H1 (cell line): ENCODE data around the gene CIC. TPM values are rescaled to one million over a fixed set of nuclear protein-coding genes. Genes with fewer than 3 reads are reported as not detected.

ENCODE experiments used
- CEBPB ChIP-seq: IDR thresholded peaks from 2 replicates; pipeline ENCODE4 v1.6.1; 2012; ENCODE audit warnings: low read depth, low read length
- E2F6 ChIP-seq: IDR thresholded peaks from 2 replicates; pipeline ENCODE4 v1.6.1; 2012; ENCODE audit warnings: inconsistent platforms
- GTF2F1 ChIP-seq: IDR thresholded peaks from 2 replicates; pipeline ENCODE4 v1.6.1; 2012; ENCODE audit warnings: low read depth, low read length, improper control_type of control experiment, borderline replicate concordance
- HDAC2 ChIP-seq, 2 experiments: fragments of 300-600 bp in 1 of 2; sonication (generic) in 1 of 2; IDR thresholded peaks; 2 replicates each; pipeline ENCODE4 v1.6.1; 2011 to 2012; ENCODE audit warnings: low read depth in 2 of 2, low read length in 2 of 2, mild to moderate bottlenecking in 2 of 2, moderate library complexity in 2 of 2, borderline replicate concordance in 1 of 2, inconsistent platforms in 1 of 2
- NRF1 ChIP-seq: IDR thresholded peaks from 2 replicates; pipeline ENCODE4 v1.6.1; 2011; ENCODE audit warnings: mild to moderate bottlenecking, low read depth, low read length, improper control_type of control experiment
- SAP30 ChIP-seq: fragments of 300-600 bp; sonication (generic); IDR thresholded peaks from 2 replicates; pipeline ENCODE4 v1.7.1; 2012; ENCODE audit warnings: low read length, moderate library complexity, mild to moderate bottlenecking, inconsistent platforms; ENCODE audit not compliant: insufficient read depth, insufficient replicate concordance
- SP1 ChIP-seq: IDR thresholded peaks from 2 replicates; pipeline ENCODE4 v1.6.1; 2011; ENCODE audit warnings: low read depth, low read length
- YY1 ChIP-seq: IDR thresholded peaks from 2 replicates; pipeline ENCODE4 v1.6.1; 2011; ENCODE audit warnings: low read depth, mild to moderate bottlenecking, low read length
- polyA plus RNA-seq, 7 experiments: library from polyadenylated mRNA; depleted of rRNA in 3 of 7; stranded (reverse) in 5 of 7; unstranded in 2 of 7; fragments of >200 nt in 5 of 7; fragments of 200-250 nt in 2 of 7; gene quantifications; 1 replicate in 5 of 7; 2 replicates in 1 of 7; 4 replicates in 1 of 7; pipeline versions ENCODE4 v1.2.1 to v1.2.3, GENCODE V29; 2011 to 2013; ENCODE audit warnings: missing spikeins in 2 of 7, mixed read lengths in 2 of 7
- total RNA-seq: library from RNA; stranded (reverse); fragmentation: NEBNext Ultra II Directional; extraction: Animal tissue kit (Norgen Biotek cat#: 25700); gene quantifications from 2 replicates; pipeline ENCODE4 v1.2.1, GENCODE V29; 2021

CIC gene
- total and polyA plus RNA-seq, 2 of the 8 experiments (the other 6 are each of a cell fraction or from before 2014, with no cell fraction given): 13.2 to 43.6 TPM

GRCh38 chr19:42335374-42335936 is 66.4 kb downstream of the CIC start (continued):
- TF ChIP-seq SP1: no peak
- TF ChIP-seq HDAC2 (IDR thresholded peaks at IDR 0.05; ENCODE audit: borderline replicate concordance in 1 of 2, low read depth in 2 of 2, low read length in 2 of 2): no peak
- no peak for TF ChIP-seq E2F6
- TF ChIP-seq NRF1: no peak
- no peak for TF ChIP-seq CEBPB
- no peak for TF ChIP-seq YY1
- TF ChIP-seq SAP30: no peak
- TF ChIP-seq GTF2F1: no peak
